Activated T-helper 1 cell treated with Interleukin-2 at 50 U/mL for 16 hours (primary cell): ENCODE data around the gene SIPA1L2.
"Not testable (repeated sequence)": the region's sequence is repeated elsewhere in the genome, so short reads cannot be mapped to it uniquely, and the experiment has no call there.

Source experiments
- DNase-seq: peaks from one replicate; pipeline ENCODE4 v3.0.0-alpha.2; 2020; ENCODE audit warnings: low read depth

The SIPA1L2 gene

DNA sequence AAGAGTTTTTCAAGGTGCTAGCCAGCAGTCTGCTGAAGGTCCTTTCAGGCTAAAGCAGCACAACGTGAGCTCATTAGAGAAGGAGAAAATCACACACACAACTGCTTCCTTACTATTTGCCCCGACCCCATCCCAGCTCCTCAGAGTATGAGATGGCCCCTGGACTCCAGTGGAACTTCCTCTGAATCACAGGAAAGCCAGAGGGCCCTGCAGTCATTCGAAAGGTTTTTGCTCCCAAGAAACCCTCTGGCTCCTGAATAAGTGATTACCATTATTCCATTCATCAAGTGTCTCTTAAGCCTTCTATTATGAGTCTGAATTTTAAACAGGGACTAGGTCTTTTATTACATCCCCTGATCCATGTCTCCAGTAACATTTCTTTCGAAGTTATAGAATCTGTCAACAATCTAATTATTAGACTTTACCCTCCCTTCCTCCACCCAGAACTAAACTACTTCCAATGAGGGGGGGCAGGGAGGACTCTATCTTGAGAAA, 14.6 kb downstream of the SIPA1L2 start:
- DNase-seq: no peak

DNA sequence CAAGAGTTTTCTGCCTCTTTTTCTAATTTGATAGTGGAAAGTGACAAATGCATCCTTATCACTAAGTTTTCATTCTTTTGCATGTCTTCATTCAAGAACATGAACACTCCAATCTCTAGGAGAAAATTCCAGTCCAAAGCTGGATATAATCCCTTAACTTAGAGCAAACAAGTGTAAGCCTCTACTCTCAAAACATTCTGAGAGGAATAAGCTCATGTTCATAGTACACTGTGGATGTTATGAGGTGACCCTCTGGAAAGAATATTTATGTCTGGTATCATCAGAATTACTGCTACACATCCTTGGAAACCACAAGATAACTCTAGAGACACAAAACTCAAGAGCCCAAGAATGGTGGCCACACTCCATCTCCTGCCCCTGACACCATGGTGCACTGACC, 15.1 kb downstream of the SIPA1L2 start:
- no peak for DNase-seq

GRCh38 chr1:232613752-232614381, 16.1 kb downstream of the SIPA1L2 start:
- DNase-seq: no peak

- DNase-seq: not testable (repeated sequence)
These were observed 17.1 kb downstream of the SIPA1L2 start for GRCh38 chr1:232612836-232613235.

- DNase-seq: no peak
These were observed 18.1 kb downstream of the SIPA1L2 start for GRCh38 chr1:232611834-232612233.

DNA sequence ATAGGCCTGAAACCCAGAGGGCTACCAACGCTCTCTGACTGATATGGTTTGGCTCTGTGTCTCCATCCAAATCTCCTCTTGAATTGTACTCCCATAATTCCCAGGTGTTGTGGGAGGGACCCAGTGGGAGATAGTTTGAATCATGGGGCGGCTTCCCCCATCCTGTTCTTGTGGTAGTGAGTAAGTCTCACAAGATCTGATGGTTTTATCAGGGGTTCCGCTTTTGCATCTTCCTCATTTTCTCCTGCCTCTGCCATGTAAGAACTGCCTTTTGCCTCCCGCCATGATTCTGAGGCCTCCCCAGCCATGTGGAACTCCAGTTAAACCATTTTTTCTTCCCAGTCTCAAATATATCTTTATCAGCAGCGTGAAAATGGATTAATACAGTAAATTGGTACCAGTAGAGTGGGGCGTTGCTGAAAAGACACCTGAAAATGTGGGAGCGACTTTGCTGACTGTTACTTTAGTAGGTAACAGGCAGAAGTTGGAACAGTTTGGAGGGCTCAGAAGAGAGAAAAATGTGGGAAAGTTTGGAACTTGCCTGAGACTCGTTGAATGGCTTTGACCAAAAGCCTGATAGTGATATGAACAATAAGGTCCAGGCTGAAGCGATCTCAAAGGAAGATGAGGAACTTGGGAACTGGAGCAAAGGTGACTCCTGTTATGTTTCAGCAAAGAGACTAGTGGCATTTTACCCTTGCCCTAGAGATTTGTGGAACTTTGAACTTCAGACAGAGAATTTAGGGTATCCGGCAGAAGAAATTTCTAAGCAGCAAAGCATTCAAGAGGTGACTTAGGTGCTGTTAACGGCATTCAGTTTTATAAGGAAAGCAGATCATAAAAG, 18.8 kb downstream of the SIPA1L2 start:
- not testable (repeated sequence) for DNase-seq

DNA sequence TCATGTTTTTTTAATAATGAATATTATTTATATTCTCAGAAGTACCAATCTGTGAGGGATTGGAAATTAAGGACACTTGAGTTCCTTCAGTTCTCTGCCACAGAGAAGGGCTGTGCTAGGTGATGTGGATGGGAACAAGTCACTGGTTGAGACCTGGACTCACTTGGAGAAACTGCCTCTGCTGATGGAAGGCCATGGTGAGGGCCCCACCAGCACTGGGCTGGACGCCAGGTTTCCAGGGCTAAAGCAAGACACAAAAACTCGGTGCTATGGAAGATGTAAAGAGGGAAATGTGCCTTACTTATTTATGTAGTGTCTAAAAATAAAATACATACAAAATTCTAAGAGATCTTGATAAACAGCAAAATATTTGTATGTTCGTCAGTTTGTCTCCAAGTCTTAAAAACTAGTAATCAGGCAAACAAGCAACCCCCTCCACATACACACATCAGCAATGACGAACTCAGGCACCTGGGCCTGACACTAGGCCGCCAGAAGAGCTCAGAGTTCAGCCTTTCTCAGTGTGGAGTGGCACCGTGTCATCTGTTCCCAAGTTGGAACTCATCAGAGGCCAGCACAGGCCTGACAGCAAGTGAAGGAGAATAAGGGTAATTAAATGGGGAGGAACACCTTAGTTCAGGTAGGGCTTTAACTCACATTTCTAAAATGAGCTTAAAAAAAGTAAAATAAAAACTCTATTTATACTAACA, 19.6 kb downstream of the SIPA1L2 start:
- DNase-seq: no peak

GRCh38 chr1:232608427-232608826, 21.5 kb downstream of the SIPA1L2 start:
- DNase-seq: no peak

DNA sequence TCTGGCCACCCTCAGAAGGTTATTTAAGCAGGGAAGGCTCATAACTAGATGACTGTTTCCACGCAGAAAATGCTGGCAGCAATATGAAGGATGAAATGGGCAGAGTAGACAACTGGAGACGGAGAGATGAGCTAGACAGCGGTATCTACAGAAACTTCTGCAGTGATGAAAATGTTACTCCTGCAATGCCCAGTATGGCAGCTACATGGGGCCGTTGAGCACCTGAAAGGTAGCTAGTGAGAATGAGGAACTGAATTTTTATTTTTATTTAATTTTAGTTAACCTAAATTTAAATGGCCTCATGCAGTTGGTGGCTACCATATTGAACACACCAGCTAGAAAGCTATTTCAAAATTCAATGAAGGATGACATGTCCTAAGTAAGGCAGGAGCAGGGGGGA, 27.3 kb downstream of the SIPA1L2 start:
- DNase-seq: no peak

DNA sequence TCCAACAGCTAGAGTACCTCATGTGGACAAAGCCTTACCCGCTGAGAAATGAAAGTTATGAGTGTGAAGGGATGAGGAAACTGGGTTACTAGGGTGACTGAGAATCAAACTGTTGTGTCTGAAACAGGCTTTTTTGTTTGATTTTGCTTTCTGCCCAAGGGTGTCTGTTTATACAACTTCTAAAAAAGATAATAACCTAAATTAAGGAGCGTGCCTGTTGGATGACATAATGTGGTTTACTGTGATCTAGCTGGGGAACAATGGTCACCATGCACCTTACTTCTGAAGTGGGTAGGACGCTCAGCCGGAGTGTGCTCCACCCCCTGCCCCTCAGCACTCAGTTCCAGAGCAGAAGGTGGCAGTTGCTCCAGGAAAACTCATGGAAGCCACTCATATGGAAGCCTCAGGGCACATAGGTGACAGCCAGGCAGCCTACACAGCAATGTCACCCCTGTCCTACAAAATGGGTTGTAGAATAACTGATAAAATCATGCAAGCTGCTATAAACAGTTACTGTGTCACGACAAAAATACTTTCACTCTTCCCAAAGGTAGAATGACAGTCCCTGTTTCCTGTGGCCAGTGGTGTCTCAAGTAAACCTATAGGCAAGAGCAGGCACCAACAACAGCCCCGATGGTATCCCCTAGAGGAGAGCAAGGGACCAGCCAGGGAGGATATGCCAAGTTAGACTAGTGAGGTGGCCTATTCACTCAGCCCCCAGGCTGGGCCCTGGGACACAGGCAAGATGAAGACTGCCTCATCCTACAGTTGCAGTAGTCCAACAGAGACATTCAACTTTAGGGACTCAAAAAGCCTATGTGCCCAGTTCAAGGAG, 29.3 kb downstream of the SIPA1L2 start:
- DNase-seq: no peak

DNA sequence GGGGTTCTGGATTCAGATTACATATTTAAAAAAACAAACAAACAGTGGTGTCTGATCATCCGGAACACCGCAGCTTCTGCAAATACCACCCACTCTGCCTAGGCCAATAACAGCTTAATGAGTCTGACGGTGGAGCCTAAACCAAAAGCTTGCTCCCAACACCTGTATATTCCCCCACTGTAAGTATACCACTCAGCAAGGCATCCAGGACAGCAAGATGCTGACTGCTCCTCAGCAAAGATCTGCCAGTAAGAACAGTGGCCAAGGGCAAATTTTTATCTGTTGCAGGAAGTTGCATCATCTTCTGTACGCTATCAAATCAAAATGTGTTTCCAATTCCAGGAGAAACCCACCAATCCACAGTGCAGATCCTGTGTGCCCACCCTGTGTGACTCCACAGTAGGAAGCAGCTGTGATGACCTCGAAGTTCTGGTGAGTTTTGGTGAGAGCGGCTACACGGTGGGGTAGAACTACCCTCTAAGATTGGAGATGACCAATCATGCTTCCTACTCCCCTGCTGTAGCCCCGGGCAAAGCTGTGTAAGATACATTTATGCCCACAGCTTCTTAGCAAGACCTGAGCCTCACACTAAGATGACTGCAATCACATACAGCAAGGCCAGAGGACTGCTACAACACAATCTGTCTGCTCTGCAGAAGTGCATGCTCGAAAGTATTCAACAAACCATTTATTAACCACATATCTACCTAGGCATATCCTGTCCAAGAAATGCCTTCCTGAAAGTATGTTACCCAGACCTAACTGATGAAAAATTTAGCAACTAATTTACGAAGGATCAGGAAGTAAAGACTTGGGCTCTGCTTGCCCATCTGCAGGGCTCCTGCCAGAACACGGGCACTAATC, 30.5 kb downstream of the SIPA1L2 start:
- no peak for DNase-seq

DNA sequence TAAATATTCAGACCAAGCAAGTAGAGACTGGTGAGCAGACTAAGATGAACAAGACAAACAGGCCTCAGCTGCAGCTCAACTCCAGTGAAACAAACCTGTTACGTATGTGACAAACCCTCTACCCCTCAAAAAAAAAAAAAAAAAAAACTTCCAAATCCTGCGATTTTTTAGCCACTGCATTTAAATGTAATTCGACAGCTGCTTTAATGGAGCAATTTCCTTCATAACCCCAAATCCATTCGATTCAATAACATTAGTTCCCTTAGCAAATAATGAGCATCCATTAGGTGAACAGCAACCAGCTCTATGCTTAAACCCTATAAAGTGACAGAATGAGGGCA, 31.1 kb downstream of the SIPA1L2 start:
- no peak for DNase-seq

GRCh38 chr1:232598133-232598532, 31.8 kb downstream of the SIPA1L2 start:
- no peak for DNase-seq

DNA sequence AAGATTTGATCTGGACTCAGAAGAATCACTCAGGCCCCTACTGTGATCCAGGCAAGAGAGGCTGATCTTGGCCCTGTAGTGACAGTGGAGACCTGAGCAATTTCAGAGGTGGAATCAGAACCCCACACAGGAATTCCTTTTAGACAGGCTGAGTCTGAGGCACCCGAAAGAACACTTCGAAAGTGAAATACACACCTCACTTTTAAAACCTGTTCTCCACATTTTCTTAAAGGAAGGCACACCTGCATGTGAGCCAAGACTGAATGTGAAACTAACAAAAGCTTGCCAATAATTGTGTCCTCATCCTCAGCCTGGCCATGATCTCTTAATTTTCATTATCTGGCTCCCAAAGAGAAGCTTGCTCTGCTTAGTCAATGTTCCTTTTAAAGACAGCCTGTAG, 32.2 kb downstream of the SIPA1L2 start:
- DNase-seq: no peak

GRCh38 chr1:232596666-232597303, 33.1 kb downstream of the SIPA1L2 start:
- DNase-seq: no peak

DNA sequence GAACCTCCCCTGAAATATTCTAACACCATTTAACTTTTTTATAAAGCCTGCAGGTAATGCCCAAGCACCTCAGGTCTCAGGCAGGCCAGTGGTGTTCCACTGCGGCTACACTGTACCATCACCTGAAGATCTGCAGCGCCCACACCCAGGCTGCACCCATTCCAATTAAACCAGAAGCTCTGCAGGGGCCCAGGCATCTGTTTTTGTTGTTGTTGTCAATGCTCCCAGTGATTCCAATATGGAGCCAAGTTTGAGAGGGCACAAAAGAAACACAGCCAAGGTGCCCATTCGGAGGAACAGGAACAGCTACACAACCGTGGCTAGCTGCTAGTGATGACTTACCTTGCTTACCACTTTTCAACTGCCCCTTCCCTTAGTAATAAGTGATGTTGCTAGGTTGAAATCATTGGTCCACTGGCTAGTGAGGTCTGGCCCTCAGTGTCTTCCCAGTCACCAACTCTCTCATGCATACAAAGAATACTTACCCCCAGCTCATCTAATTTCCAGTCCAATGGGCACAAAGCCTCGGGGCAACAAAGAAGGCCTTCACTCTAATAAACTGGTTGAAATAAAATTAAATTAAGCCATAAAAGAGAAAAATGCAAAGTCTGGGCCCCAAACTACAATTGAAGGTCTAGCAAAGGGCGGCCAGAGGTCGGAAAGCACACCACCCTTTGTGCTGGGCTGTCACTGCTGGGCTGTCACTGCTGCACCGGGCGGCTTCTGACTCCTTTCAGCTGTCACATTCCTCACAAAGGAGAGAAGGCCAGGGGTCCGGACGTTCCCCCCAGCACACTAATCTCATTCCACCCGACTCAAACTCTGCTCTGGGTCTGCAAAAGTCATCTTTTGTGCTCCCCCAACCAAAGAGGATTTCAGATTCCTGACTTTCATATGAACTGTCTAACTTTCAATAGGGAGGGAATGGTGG, 34.9 kb downstream of the SIPA1L2 start:
- no peak for DNase-seq

- DNase-seq: no peak
These were observed 36.0 kb downstream of the SIPA1L2 start for GRCh38 chr1:232593717-232594502.

DNA sequence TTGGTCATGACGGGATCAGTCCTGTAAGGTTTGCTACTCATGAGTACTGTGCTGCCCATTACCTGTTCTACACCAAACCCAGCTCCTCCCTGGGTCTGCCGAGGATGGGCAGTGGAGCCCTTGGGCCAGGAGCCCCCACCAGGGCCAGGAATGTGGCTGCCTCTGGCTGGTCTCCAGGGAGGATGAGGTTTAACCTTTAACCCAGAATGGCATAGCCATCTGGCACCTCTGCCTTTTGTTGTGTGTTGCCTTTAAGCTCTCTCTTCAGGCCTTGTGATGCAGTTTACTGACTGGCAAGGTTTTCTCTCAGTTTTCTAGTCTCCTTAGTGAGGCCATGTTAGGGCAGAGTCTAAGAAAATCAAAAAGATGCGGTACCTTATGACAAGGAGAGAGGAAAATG, 38.6 kb downstream of the SIPA1L2 start:
- no peak for DNase-seq

DNA sequence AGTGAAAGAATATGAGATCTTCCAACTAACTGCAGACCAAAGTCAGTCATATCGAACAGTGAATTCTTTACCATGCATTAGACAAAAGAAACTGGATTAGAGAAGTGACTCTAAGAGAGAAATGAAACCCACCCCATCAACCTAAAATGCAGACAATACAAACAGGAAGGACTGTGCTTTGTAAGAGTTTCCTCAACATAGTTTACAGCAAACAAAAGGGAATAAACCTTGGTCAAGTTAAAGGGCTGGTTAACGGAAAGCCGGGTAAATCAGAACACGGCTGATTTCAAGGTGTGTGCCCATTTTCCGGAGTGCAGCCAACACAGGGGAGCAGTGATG, 39.2 kb downstream of the SIPA1L2 start:
- no peak for DNase-seq
